NCI-H69 (cell line): ENCODE data around the gene PRKCQ.
A peak's percentile ranks its signal among the peaks of the same experiment; 100 is the strongest.

ENCODE experiments used
- DNase-seq: peaks from one replicate; lab custom pipeline; 2025; lab: John Stamatoyannopoulos, UW

Gene PRKCQ

GRCh38 chr10:6405713-6406112 lies 174.4 kb downstream of the PRKCQ start:
- no peak for DNase-seq

- no peak for DNase-seq
Measured at GRCh38 chr10:6404127-6405072, 175.7 kb downstream of the PRKCQ start.

GRCh38 chr10:6402960-6403359 lies 177.1 kb downstream of the PRKCQ start:
- no peak for DNase-seq

GRCh38 chr10:6402349-6402709 lies 177.7 kb downstream of the PRKCQ start:
- no peak for DNase-seq

- DNase-seq: peak; percentile 71
Measured at GRCh38 chr10:6401558-6402348, 178.3 kb downstream of the PRKCQ start.

- no peak for DNase-seq
Measured at GRCh38 chr10:6400821-6401465, 179.1 kb downstream of the PRKCQ start.

GRCh38 chr10:6400331-6400730 lies 179.7 kb downstream of the PRKCQ start:
- DNase-seq: no peak

- no peak for DNase-seq
Measured at GRCh38 chr10:6399879-6400278, 180.2 kb downstream of the PRKCQ start.

GRCh38 chr10:6399231-6399741 lies 180.8 kb downstream of the PRKCQ start:
- no peak for DNase-seq

GRCh38 chr10:6398399-6398798 lies 181.7 kb downstream of the PRKCQ start:
- DNase-seq: no peak

GRCh38 chr10:6396652-6397051 lies 183.4 kb downstream of the PRKCQ start:
- DNase-seq: no peak

- no peak for DNase-seq
Measured at GRCh38 chr10:6396226-6396625, 183.8 kb downstream of the PRKCQ start.

- no peak for DNase-seq
Measured at GRCh38 chr10:6395606-6396005, 184.5 kb downstream of the PRKCQ start.

GRCh38 chr10:6394084-6394483 lies 186.0 kb downstream of the PRKCQ start:
- DNase-seq: no peak

GRCh38 chr10:6393168-6393567 lies 186.9 kb downstream of the PRKCQ start:
- no peak for DNase-seq

- DNase-seq: no peak
Measured at GRCh38 chr10:6390213-6390845, 189.7 kb downstream of the PRKCQ start.

GRCh38 chr10:6388261-6388893 lies 191.7 kb downstream of the PRKCQ start:
- DNase-seq: no peak

- no peak for DNase-seq
Measured at GRCh38 chr10:6386960-6387359, 193.1 kb downstream of the PRKCQ start.

GRCh38 chr10:6386346-6386745 lies 193.7 kb downstream of the PRKCQ start:
- DNase-seq: no peak

- no peak for DNase-seq
Measured at GRCh38 chr10:6385665-6386064, 194.4 kb downstream of the PRKCQ start.

- no peak for DNase-seq
Measured at GRCh38 chr10:6384847-6385246, 195.2 kb downstream of the PRKCQ start.
